Activated CD4-positive, alpha-beta T cell treated with anti-CD3 and anti-CD28 coated beads, Interleukin-2, Interleukin-4, amounts not matched to agents 100 ng/mL and 50 ng/mL, durations not matched to agents 16 hours and 8 hours (primary cell): ENCODE data around the gene GZMM.
"Not testable (repeated sequence)": the region's sequence is repeated elsewhere in the genome, so short reads cannot be mapped to it uniquely, and the experiment has no call there.

Source experiments
- DNase-seq: peaks from one replicate; pipeline ENCODE4 v3.0.0-alpha.2; 2020; ENCODE audit warnings: low spot score

Gene GZMM

DNA sequence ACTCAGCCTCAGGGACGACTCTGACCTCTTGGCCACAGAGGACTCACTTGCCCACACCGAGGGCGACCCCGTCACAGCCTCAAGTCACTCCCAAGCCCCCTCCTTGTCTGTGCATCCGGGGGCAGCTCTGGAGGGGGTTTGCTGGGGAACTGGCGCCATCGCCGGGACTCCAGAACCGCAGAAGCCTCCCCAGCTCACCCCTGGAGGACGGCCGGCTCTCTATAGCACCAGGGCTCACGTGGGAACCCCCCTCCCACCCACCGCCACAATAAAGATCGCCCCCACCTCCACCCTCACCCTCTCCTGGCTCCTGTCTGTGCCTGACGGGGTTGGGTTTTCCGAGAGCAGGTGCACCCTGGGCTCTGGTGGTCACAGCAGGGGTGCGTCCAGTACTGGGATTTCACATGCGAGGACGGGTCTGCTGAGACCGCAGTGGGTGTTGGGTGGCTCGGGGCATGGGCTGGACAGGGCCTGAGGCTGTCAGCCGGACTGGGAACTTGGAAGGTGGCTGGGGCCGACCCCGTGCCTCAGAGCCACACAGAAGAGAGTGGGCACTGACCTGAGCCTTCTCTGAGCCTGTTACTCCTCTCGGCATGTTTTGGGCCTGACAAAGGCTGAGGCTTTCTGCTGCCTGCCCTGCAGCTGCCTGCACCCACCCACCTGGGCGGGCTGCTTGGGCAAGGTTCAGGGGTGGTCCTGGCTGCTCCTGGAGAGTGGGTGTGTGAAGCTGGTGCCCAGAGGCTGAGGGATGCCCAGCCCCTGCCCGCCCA is 39.5 kb downstream of the GZMM start:
- DNase-seq, result no peak

DNA sequence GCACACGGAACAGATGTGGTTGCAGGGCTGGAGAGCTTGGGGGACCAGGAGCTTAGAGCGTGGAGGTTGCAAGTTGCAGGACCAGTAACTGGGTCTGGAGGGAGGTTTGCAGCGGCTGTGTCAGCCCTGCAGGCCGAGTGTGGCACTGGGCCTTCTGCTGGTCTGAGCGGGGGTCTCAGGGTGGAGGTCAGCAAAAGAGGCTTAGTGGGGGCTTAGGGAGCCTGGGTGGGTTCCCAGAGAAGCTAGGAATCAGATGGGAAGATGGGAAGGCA is 40.1 kb downstream of the GZMM start:
- DNase-seq, result no peak

DNA sequence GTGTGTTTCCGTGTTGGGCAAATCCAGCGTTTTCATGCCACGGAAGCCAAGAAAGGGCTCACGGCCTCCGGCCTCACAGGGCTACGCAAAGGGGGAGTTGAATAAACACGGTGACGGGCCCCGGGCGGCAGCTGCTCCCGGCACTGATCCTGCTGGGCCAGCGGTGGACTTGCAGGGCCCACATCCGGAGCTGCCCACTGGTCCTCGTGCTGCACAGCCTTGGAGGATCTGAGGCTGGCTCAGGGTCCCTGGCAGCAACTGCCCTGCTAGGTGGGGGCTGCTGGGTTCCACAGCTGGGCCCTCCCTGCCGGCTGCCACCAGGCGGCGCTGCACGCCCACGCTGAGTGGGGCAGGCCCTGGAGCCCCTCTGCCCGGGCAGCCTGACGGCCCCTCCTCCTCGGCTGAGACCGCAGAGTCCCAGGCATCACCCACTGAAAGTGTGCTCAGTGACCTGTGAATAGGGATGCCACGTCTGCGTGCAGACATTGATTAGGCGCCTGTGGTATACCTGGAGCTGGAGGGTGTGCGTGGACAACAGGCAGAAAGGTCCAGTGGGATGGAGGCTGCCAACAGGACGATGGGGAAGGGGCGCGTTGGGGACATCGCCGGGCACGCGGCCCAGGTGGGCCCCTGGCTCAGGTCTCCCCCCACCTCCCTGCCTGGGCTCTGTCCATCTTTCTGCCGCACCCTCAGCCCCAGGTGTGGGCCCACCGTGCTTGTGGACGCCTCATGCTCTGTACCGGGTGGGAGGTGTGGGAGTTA is 40.6 kb downstream of the GZMM start:
- DNase-seq, result peak; percentile 47

DNA sequence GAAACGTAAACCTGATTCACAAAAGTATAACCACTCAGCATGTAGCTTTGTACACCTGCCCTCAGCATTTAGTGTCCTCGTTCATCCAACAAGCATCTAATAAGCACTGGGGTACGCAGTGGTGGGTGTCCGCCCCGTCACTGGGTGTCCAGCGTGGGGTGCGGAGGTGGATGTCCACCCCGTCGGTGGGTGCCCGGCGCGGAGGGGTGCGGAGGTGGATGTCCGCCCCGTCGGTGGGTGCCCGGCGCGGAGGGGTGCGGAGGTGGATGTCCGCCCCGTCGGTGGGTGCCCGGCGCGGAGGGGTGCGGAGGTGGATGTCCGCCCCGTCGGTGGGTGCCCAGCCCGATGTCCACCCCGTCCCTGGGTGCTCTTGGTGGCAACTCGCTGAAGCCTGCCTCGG is 41.3 kb downstream of the GZMM start:
- DNase-seq, result not testable (repeated sequence)

DNA sequence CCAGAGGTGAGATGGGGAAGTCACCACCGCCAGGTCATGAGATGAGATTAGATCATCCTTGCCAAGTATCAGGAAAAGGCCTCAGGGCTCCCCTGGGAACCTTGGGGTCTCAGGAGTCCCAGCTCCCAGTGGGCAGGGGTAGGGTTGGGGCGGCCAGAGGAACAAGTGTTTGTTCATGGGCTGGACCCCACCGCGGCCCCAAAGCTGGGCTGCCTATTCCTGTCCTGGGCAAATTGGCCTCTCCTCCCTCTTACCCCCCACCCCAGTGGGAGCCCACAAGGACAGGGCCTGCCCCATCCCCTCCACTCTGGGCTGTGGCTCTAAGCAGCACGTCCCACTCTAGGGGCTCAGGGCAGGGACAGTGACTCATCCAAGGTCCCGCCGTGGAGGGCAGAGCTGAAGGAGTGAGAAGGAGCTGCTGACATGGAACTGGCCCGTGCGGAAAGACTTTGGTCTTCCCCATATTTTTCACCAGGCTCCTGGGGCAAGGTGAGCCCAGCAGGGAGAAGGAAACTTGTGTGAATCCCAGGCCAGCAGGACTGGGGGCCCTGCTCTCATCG is 41.8 kb downstream of the GZMM start:
- no peak for DNase-seq

DNA sequence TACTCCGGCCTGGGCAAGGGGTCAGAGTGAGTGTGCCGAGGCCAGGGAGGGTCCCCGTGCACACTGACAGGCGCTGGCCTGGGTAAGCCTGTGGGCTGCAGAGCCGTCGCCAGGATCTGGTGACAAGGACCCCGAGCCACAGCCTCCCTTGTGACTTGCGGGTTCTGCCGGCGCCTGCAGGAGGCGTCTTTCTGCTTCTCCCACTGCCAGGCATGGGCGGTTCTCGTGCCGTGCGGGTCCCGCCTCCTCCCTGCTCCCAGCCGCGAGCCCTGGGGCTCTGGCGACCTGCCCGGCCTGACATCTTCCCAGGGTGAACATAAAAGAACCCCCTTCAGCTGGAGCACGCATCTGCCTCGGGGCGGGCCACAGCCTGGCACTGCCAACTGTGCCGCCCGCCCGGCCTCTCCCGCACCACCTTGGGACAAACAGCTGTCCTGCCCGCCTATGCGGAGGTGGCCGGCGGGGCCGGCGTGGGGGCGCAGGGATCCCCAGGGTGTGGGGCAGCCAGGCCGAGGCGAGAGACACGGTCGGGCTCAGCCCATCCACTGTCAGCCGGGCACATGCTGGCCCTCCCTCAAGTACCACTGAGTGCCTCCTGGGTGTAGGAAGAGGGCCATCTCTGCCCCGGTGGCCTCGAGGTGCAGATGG is 44.4 kb downstream of the GZMM start:
- DNase-seq, result peak; percentile 69

DNA sequence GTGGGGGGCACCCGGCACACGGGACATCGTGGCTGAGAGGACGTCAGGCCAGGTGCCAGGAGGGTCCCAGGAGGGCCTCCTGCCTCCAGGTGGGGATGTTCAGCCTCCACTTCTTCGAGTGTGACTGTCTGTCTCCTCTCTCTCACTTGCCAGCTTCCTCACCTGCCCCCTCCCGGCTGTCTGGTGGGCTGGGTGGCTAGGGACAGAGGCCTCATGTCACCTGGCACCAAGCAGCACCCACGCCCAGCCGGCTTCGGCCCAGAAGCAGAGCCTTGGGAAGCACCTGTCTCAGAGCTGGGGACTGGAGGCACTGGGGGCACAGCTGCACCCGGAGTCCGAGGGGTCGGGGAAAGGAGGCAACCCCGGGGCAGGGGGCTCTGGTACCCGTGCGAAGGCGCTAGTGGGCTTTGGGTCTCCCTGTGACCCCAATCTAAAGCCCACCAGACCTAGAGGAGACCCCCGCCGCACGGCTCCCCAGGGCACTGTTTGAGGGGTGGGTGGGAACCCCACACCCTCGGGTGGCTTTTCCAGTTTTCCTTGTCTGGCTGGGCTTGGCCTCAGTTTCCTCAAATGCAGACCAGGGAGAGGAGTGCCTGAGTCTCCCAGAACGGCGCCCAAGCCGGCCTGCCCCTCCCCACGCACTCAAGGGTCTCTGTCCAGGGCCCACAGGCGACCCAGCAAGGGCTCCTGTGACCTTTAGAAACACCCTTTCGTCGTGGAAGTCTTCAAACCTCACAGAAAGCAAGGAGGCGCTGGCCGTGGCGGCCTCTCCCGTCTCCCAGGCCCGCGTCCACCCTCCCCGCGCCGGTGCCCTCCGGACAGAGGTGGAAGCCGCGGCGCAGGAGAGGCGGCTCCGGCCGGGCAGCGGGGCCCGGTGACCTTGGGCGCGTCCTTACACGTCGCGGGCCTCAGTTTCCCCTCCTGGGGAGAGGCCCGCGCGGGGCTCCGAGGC is 45.2 kb downstream of the GZMM start:
- DNase-seq, result no peak

DNA sequence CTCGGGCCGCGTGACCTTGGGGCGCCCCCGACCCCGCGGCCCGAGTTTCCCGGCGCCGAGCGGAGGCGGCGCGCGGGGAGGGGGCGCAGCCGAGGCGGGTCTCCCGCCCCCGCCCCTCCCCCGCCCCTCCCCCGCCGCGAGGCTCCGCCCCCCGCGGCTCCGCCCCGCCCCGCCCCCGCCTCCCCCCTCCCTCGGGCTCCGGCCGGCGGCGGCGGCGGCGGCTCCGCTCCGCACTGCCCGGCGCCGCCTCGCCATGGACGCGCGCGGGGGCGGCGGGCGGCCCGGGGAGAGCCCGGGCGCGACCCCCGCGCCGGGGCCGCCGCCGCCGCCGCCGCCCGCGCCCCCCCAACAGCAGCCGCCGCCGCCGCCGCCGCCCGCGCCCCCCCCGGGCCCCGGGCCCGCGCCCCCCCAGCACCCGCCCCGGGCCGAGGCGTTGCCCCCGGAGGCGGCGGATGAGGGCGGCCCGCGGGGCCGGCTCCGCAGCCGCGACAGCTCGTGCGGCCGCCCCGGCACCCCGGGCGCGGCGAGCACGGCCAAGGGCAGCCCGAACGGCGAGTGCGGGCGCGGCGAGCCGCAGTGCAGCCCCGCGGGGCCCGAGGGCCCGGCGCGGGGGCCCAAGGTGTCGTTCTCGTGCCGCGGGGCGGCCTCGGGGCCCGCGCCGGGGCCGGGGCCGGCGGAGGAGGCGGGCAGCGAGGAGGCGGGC is 46.0 kb downstream of the GZMM start, which contains the start of gene HCN2:
HCN2 (plus strand) TSS at position 189 of the 703 bp plus-strand sequence; CDS start at position 254, 65 bp downstream.
- DNase-seq, result no peak

DNA sequence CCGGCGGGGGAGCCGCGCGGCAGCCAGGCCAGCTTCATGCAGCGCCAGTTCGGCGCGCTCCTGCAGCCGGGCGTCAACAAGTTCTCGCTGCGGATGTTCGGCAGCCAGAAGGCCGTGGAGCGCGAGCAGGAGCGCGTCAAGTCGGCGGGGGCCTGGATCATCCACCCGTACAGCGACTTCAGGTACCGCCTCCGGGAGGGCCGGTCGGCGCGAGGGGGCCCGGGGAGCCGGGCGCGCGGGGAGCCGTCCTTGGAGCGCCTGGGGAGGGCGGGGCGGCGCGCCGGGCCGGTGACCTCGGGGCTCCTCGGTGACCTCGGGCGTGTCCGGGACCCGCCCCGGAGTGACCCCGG is 46.5 kb downstream of the GZMM start:
- no peak for DNase-seq

DNA sequence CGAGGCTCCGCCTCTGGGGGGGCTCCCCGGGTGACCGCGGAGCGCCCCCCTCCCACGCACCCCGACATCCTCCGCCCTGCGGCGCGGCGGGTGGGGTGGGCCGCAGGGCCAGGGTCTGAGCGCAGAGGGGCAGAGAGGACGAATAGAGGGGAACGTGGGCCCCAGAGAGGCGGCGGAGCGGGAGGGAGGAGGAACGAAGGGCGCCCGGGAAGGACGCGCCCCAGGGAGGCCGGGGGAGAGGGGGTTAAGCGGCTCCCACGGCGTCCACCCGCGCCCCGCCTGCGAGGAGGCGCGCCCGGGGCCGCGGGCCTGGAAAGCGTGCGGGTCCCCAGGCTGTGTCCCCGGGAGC is 46.9 kb downstream of the GZMM start:
- DNase-seq, result no peak

DNA sequence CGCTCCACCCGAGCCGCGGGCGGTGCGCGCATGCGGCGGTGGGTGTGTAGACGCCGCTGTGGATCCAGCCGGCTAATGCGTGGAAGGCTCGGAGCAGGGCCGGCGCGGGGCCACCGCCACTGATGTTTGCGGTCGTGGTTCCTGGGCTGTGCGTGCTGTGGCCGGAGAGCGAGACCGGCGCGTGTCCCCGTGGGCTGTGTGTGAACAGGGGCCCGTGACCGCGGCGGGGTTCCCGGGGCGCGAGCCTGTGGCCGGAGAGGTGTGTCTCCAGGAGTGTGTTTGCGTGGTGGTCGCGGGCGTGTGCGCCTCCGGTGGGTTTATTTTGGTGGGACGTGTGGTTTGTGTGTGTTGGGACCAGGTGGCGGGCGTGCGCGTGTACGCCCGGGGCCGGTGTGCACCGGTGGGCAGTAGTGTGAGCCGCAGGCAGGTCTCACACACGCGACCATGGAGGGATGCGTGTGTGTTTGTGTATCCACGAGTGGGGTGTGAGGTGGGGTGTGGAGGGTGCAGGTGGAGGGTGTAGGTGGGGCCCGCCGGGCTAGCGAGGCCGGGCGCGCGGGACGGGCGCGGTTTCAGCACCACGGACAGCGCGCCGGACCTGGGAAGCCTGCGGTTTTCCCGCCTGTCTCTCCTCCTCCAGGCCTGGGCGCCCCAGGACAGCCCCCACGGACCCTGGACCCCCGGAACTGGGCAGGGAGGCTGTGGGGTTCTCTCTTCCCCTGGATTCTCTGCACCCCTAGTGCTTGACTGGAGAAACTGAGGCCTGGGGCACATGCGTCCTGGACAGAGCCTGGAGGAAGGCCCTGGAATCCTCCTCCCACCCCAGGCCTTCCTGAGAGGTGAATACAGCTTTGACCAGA is 47.5 kb downstream of the GZMM start:
- no peak for DNase-seq

DNA sequence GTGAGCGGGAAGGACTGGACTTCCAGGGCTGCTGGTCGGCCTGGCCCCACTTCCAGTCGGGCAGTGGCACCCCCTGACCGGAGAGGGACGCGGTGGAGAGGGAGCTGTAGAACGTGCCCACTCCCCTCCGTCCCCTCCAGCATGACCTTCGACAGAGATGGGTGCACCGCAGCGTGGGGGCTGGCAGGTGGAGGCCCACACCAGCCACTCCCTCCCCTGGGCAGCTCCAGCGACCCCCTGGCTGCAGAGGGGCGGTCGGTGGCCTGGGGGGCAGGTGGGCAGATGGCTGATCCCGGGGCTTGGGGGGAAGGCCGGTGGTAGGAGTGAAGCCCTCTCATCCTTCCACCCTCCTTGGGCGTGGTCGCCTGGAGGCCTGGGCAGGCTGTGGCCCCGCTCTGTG is 48.2 kb downstream of the GZMM start:
- no peak for DNase-seq

DNA sequence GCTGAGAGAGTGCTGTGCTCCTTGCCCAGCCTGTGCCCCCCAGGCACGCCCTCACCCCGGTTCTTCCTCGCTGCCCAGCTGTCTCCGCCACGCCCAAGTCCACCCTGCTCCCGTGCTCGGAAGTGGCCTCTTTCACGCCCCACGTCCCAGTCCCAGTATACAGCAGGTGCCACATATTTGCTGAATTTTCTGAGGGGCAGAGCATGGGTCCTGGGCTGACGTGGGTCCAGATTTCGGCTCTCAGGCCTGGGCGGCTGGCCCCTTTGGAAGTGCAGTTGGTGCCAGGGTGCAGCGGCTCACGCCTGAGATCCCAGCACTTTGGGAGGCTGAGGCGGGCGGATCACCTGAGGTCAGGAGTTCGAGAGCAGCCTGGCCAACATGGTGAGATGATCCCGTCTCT is 49.2 kb downstream of the GZMM start:
- no peak for DNase-seq

DNA sequence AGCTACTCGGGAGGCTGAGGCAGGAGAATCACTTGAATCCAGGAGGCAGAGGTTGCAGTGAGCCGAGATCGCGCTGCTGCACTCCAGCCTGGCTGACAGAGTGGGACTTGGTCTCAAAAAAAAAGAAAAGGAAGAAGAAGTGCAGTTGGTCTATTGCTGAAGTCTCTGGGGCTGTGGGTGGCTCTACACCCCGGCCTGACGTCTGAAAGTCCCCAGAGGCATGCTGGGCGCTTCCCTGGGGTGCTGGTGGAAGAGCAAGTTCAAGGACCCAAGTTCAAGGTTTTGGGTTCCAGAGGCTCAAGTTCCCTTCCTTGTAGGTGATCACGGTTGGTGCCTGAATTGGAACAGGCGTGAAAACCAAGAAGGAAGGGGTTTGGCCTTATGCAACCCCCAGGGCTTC is 49.7 kb downstream of the GZMM start:
- no peak for DNase-seq

DNA sequence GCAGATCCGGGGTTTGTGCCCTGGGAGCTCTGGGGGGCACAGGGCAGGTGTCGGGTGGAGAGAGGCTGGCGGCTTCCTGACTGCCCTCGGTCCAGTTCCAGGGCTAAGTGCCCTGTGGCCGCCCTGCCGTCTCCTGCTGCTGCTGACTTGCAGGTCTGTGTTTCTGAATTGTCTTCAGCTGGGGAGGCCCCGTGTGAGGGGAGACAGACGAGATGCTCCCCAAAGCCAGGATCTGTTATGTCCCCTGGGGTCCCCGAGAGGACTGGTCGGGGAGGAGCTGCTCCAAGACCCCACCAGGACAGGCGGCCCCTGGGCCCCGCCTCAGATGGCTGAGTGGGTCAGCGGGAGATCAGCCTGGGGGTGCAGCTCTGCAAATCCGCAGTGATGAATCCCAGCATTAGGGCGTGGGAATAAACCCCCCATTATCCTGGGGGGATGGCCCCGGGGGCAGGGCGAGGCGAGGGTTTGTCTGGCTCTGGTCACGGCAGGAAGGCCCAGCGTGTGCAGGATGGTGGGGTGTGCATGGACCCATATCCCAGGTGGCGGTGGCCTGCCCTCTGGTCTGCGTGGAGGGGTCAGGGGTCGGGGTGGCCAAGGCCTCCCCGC is 50.5 kb downstream of the GZMM start:
- DNase-seq, result no peak

DNA sequence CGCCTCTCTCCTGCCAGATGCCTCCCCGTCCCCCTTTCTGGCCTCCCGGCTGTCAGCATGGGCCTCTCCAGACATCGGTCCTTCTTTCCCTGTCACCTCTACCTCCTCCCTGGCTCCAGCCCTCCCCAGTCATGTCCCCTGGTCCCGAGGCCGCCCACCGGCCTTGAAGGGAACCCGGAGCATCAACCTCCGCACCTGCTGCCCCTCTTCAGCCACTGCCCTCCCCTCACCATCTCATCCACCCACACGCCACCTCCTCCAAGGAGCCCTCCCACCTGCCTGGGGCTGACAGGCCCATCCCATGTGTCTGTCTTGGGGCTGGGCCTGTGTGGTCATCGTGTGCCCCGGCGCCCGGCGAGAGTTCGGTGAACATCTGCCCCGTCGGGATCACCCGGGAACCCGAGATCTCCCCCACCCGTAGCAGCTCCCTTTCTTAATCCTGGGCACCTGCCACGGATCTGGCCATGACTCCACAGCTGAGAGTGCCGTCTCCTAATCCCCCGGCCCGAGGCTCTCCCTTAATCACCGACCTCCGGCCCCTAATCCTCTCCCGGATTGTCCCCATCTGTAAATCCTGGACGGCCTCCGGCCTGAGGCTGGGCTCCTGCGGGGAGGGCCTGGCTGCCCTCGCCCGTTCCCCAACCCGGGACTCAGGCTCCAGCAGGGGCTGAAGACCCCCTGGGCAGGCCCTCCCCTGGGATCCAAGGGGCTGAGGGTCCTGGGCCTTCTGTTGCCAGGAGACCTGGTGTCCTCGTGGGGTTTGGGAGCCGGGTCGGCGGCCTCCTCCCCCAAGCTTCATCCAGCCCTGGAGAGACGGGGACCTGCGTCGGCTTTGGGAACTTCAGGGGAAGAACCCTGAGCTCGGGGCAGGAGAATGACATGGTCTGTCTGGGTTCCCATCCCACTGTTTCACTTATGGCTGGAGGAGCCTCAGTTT is 51.7 kb downstream of the GZMM start:
- no peak for DNase-seq

DNA sequence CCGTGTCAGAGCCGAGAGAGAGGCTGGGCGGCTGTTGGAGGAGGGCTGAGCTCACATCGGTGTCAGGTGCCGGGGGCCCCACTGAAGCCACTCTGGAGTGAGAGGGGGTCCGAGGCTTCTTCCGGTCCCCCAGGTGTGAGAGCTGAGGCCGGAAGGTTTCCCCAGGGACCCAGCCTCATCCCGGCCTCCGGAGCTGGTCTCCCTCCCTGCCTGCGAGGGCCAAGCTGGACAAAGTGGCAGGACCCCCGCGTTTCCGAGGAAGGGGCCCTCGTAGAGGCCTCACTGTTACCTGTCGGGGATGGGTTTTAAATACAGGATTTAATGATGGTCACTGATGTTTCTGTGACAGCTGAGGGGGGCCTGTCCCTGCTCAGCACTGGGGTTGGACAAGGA is 52.4 kb downstream of the GZMM start:
- DNase-seq, result no peak

DNA sequence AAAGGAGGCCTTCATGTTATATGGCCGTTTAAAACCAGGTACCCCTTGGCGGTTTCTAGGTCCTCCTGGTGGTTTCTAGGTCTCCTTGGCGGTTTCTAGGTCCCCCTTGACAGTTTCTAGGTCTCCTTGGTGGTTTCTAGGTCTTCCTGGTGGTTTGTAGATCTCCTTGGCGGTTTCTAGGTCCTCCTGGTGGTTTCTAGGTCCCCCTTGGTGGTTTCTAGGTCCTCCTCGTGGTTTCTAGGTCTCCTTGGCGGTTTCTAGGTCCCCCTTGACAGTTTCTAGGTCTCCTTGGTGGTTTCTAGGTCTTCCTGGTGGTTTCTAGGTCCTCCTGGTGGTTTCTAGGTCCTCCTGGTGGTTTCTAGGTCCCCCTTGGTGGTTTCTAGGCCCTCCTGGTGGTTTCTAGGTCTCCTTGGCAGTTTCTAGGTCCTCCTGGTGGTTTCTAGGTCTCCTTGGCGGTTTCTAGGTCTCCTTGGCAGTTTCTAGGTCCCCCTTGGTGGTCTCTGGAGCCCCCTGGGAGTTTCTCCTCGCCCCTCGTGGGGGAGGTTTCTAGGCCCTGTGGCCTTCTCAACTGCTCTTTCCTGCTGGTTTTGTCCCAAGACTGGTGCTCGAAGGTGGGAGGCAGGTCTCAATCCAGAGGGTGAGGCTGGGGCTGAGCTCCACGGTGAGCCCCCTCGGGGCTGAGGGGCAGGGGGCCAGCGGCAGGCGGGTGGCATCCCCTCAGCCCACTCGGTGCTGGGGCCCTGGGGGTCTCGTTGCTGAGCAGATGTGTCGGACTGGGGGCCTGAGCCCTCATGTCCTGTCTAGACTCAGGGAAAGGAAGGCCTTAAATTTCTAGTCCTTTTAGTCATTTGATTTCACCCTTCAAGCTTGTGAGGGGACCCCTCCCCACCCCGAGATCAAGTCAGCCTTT is 53.8 kb downstream of the GZMM start:
- no peak for DNase-seq
